BJ (cell line): ENCODE measurements around the gene PPME1. TPM values are rescaled to one million over a fixed set of nuclear protein-coding genes. Genes with fewer than 3 reads are reported as not detected.

Source experiments
- CTCF ChIA-PET: fragments of 350-600 bp; formaldehyde crosslinking; extraction: SDS; loops from one replicate; lab custom pipeline; 2021; ENCODE audit warnings: antibody characterized with exemption, inconsistent platforms; lab: Yijun Ruan, JAX
- POLR2A ChIA-PET: fragments of 300-600 bp; sonication (Branson Sonifier 250); formaldehyde crosslinking; extraction: SDS; loops from one replicate; lab custom pipeline; 2021; ENCODE audit warnings: antibody characterized with exemption; lab: Charles Lee
- DNase-seq: peaks from one replicate; pipeline ENCODE4 v3.0.0-alpha.2; 2011; ENCODE audit warnings: low read depth
- H3K27me3 ChIP-seq: 2 replicates; pipeline ENCODE4 v1.6.0; 2011; ENCODE audit warnings: low read length; ENCODE audit not compliant: control insufficient read depth, insufficient read depth
- H3K36me3 ChIP-seq: 2 replicates; pipeline ENCODE4 v1.5.1; 2011; ENCODE audit warnings: low read length; ENCODE audit not compliant: control insufficient read depth, insufficient read depth
- H3K4me3 ChIP-seq: 2 replicates; pipeline ENCODE4 v1.5.1; 2011; ENCODE audit warnings: low read depth, mild to moderate bottlenecking, control low read depth, low read length
- CTCF ChIP-seq: IDR thresholded peaks from 2 replicates; pipeline ENCODE4 v1.5.1; 2011; ENCODE audit warnings: low read depth, mild to moderate bottlenecking, control low read depth, inconsistent platforms, low read length, moderate library complexity; ENCODE audit not compliant: insufficient read depth
- polyA plus RNA-seq: library from polyadenylated mRNA; depleted of rRNA; stranded (reverse); fragments of >200 nt; gene quantifications from 2 replicates; pipeline ENCODE4 v1.2.3, GENCODE V29; 2011; rRNA removed
- small RNA-seq: library from RNA; depleted of rRNA; stranded (forward); fragments of <200 nt; gene quantifications from one replicate; pipeline ENCODE3, GENCODE V24; 2012; ENCODE audit warnings: low replicate concordance, low read depth; ENCODE audit not compliant: insufficient read length

Gene PPME1
- polyA plus RNA-seq, 1 experiment: 133 TPM

- DNase-seq: no peak
- TF ChIP-seq CTCF: no peak
- Histone ChIP-seq H3K36me3 (no peaks in the 10 kb centered on the region), H3K4me3 (no peak overlapping the region), H3K27me3 (no peaks in the 10 kb centered on the region)
- ChIA-PET POLR2A (no interaction called here), CTCF (no interaction called here)
These were observed 117.8 kb downstream of the PPME1 start for GRCh38 chr11:74288911-74289310.

- no peaks in the 10 kb centered on the region for H3K36me3 ChIP-seq
- TF ChIP-seq CTCF: no peak
- H3K27me3 ChIP-seq: no peaks in the 10 kb centered on the region
- ChIA-PET CTCF (interaction anchor here (0.9 to 2.3 kb wide), 4 partner anchors 13 to 152 kb away, joined by 3 to 7 read pairs (median 6); no protein-coding TSS in a partner anchor), POLR2A (no interaction called here)
- no peak for DNase-seq
- H3K4me3 ChIP-seq: no peak overlapping the region
These were observed 126.4 kb downstream of the PPME1 start for GRCh38 chr11:74297484-74297883.

- DNase-seq: peak; percentile 78
- Histone ChIP-seq H3K36me3 (no peaks in the 10 kb centered on the region), H3K4me3 (no peak overlapping the region), H3K27me3 (no peaks in the 10 kb centered on the region)
- CTCF ChIA-PET: interaction anchor here (0.6 to 2.3 kb wide), 4 partner anchors 22 to 189 kb away, joined by 3 to 7 read pairs (median 4); no protein-coding TSS in a partner anchor
- POLR2A ChIA-PET: interaction anchor here (0.6 to 1.1 kb wide), 3 partner anchors 20 to 126 kb away, joined by 3 to 4 read pairs (median 4); no protein-coding TSS in a partner anchor
- TF ChIP-seq CTCF: no peak
These were observed 127.9 kb downstream of the PPME1 start for GRCh38 chr11:74299015-74299414.

Small RNA genes lying within 50 kb of the gene (small RNA-seq; reads per million reads assigned to genes)
- gene AP002392.1 (not detected), gene RF00409 (not detected)

Other genes with a start within 250 kb of the PPME1 start
- gene DNAJB13, start 220.3 kb upstream of the PPME1 start, polyA plus RNA-seq: 0.40 and 0.47 TPM in 2 replicates
- gene UCP2, start 188.4 kb upstream of the PPME1 start, polyA plus RNA-seq: 15.7 and 26.6 TPM in 2 replicates
- 0.54 and 0.77 TPM in 2 replicates for gene UCP3, start 162.2 kb upstream of the PPME1 start, polyA plus RNA-seq
- 10.3 and 11.2 TPM in 2 replicates for gene C2CD3, start 287 bp upstream of the PPME1 start, polyA plus RNA-seq
- 13.5 and 14.1 TPM in 2 replicates for gene P4HA3, start 140.4 kb downstream of the PPME1 start, polyA plus RNA-seq
- gene PGM2L1, start 227.1 kb downstream of the PPME1 start, polyA plus RNA-seq: 0.97 and 1.6 TPM in 2 replicates